GM12864 (cell line): Measurements from ENCODE around the gene PPP3R1.

ENCODE experiments used
- DNase-seq: peaks from one replicate; pipeline ENCODE4 v3.0.0-alpha.2; 2011; ENCODE audit warnings: low read depth
- H3K4me3 ChIP-seq: 2 replicates; pipeline ENCODE4 v1.5.1; 2011; ENCODE audit warnings: mild to moderate bottlenecking, low read depth, low read length, control low read depth
- CTCF ChIP-seq: IDR thresholded peaks from 2 replicates; pipeline ENCODE4 v1.5.1; 2011; ENCODE audit warnings: low read depth, mild to moderate bottlenecking, moderate library complexity, low read length, control low read depth, inconsistent platforms; ENCODE audit errors: missing control alignments

The PPP3R1 gene

GRCh38 chr2:68244456-68244855, 7.9 kb downstream of the PPP3R1 start:
- H3K4me3 ChIP-seq: no peak overlapping the region
- DNase-seq: no peak
- no peak for TF ChIP-seq CTCF

- DNase-seq: no peak
Measured at GRCh38 chr2:68241732-68242131, 10.6 kb downstream of the PPP3R1 start.

DNA sequence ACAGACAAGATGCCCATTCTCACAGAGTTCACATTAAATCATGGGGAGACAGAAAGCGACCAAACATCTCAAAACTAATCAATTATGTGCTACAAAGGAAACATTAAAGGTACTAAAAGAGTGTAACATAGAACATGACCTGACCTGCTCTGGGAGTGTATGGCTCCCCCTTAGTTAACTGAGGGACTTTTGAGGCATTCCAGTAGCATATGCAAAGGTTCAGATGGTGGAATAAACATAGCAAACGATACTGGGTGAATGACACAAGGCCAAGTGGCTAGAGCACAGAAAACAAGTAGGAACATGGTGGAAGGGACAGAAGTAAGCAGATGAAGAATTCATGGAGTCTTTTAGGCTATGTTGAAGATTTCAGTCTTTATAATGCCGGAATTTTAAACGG, 11.9 kb downstream of the PPP3R1 start:
- no peak for TF ChIP-seq CTCF
- H3K4me3 ChIP-seq: no peak overlapping the region
- no peak for DNase-seq

More at GRCh38 chr2:68241732-68242131, 10.6 kb downstream of the PPP3R1 start:
- no peak overlapping the region for H3K4me3 ChIP-seq
- TF ChIP-seq CTCF: no peak

GRCh38 chr2:68238955-68239822, 13.1 kb downstream of the PPP3R1 start:
- no peak for TF ChIP-seq CTCF
- no peak for DNase-seq
- H3K4me3 ChIP-seq: no peak overlapping the region

- DNase-seq: no peak
- H3K4me3 ChIP-seq: no peak overlapping the region
- no peak for TF ChIP-seq CTCF
Measured at GRCh38 chr2:68237976-68238580, 14.3 kb downstream of the PPP3R1 start.

DNA sequence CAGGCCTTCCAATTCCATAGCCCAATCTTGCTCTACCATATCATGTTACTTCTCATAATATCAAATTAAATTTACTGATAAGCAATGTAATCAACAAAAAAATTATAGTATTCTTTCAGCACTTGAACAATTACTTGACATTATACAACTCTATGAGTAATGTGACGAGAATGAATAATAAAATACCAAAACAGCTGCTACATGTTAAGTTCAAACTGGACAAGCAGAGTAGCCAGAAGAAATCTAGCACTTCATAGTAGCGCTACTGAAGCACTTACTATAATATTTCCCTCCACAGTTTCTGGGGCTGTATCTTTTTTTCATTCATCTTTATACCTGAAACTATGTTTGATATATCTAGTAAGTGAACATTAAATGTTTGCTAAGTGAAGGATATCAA, 14.9 kb downstream of the PPP3R1 start:
- TF ChIP-seq CTCF: no peak
- no peak overlapping the region for H3K4me3 ChIP-seq
- no peak for DNase-seq
